Fibroblast of peridontal ligament (primary cell): ENCODE measurements around the gene GCFC2.
A peak's percentile ranks its signal among the peaks of the same experiment; 100 is the strongest.

Source experiments
- DNase-seq: peaks from one replicate; pipeline ENCODE4 v3.0.0-alpha.2; 2010; ENCODE audit errors: extremely low read depth

The GCFC2 gene

GRCh38 chr2:75627902-75628504 is 82.7 kb downstream of the GCFC2 start:
- DNase-seq = peak; percentile 86

DNA sequence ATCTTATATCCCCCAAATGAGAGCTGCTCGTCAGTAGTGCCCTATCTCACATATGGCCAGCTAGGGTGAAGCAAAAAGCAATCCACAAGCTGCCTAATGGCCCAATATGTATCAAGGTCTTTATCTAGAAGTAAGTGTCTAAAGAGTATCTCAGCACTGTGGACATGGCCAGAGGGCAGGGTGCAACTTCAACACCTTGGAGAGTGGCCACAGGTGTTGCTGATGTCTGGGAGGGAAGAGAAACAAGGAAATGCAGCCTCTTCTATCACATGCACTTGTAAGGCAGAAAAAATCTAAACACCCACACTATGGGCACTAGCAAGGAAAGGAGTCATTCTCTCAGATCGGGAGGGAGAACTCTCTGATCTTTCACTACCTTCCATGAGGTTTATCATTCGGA is 87.8 kb downstream of the GCFC2 start:
- DNase-seq = no peak

DNA sequence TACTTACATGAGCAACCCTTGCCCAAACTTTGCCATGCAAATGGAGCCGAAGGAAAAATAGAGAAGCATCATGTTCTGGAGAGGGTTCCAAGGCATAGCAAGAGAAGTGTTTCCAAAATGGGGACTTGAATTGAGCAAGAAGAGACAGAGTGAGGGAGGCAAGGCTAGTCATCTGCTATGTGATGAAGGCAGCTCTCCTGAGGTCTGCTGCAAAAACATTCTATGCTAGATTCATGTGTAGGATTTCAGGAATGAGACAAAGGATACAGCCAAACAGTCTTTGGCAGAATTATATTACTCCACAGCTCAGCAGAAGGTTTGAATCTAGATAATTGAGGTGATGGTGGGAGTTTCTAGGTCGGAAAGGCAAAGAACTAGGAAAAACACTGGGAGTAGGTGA is 88.2 kb downstream of the GCFC2 start:
- DNase-seq = peak; percentile 57

GRCh38 chr2:75621228-75621627 is 89.5 kb downstream of the GCFC2 start:
- DNase-seq = no peak

DNA sequence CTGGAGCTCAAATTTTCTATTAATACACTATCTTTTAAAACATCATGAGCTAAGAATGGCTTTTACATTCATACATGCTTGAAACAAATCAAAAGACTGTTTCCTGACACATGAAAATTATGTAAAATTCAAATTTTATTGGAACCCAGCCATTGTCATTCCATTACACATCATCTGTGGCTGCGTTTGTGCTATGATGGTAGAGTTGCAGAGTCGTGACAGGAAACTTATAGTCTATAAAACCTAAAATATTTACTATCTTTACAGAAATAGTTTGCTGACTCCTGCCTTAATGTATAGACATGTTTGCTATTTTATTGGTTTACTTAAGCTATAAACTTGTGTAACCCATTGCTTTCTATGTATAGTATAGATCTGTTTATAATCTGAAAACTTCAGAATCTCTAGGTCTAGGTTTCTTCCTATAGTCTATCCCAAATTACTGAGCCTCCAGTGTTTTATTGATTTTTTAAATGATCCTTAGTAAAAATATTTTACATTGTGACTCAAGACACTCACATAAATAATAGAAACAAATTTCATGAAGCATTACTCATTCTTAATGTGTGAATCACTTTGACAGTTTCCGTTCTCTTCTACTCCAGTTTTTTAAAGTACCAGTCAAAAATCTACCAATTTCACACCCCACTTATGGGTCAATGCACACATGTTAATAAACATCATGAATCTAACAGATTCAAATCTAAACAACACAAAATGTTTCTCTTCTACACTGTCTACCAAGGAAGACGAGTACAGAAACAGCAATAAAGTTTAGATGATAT is 90.6 kb downstream of the GCFC2 start:
- DNase-seq = no peak

- DNase-seq = no peak
Measured at GRCh38 chr2:75616933-75617332, 93.8 kb downstream of the GCFC2 start.

- no peak for DNase-seq
Measured at GRCh38 chr2:75616406-75616805, 94.3 kb downstream of the GCFC2 start.

DNA sequence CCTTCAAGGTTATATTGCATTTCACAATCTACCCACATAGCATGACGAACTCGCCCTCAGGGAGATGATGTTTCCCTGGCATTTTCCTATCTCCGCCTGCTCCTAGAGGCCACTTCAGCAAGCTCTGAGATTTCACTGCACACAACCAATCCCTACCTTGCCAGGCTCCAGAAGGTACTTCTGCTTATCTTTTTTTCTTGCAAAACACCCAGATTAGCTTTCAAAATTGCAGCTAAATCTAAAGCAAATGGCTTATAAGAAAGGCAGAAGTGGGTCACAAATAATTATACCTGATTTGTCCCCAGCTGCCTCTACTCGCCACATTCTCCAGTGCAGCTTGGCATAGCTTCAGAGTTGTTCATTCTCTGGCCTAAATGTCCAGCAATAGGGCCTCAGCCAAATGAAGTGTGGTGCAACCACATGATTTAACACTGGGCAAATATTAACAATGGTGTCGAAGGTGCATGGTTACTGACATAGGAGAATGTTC is 96.5 kb downstream of the GCFC2 start:
- DNase-seq = no peak

GRCh38 chr2:75612862-75613243 is 97.9 kb downstream of the GCFC2 start:
- DNase-seq = no peak
